AG04450 (cell line): ENCODE results near the gene CYRIA. TPM values are rescaled to one million over a fixed set of nuclear protein-coding genes. Genes with fewer than 3 reads are reported as not detected.
A peak's percentile ranks its signal among the peaks of the same experiment; 100 is the strongest.

ENCODE experiments used
- CTCF ChIA-PET: fragments of 300-600, 350-600 bp; formaldehyde crosslinking; extraction: SDS; loops from one replicate; lab custom pipeline; 2022; ENCODE audit warnings: antibody characterized with exemption, inconsistent platforms; lab: Charles Lee
- POLR2A ChIA-PET: fragments of 350-600 bp; formaldehyde crosslinking; extraction: SDS; loops from one replicate; lab custom pipeline; 2021; ENCODE audit warnings: antibody characterized with exemption, inconsistent platforms; lab: Yijun Ruan, JAX
- DNase-seq: peaks from one replicate; pipeline ENCODE4 v3.0.0-alpha.2; 2011; ENCODE audit warnings: low read depth, low spot score
- H3K27ac ChIP-seq: one replicate; pipeline ENCODE4 v1.5.1; 2012; ENCODE audit warnings: low read depth, low read length, control low read depth
- H3K27me3 ChIP-seq: one replicate; pipeline ENCODE4 v1.6.0; 2012; ENCODE audit warnings: low read length; ENCODE audit not compliant: control insufficient read depth, insufficient read depth
- H3K4me3 ChIP-seq: 2 replicates; pipeline ENCODE4 v1.5.1; 2011; ENCODE audit warnings: mild to moderate bottlenecking, low read depth, low read length, control low read depth
- H3K9me3 ChIP-seq: 2 replicates; pipeline ENCODE4 v1.5.1; 2012; ENCODE audit warnings: low read length; ENCODE audit not compliant: control insufficient read depth, insufficient read depth
- polyA plus RNA-seq: library from polyadenylated mRNA; depleted of rRNA; stranded (reverse); fragments of >200 nt; gene quantifications from 2 replicates; pipeline ENCODE4 v1.2.3, GENCODE V29; 2011
- TF ChIP-seq, protein P1 (sequence below): IDR thresholded peaks from 2 replicates; pipeline ENCODE4 v1.5.1; 2011; ENCODE audit warnings: low read depth, low read length, control low read depth, inconsistent platforms

The CYRIA gene
- polyA plus RNA-seq, 1 experiment, result 3.7 TPM

GRCh38 chr2:16664052-16664731 lies 1.4 kb downstream of the CYRIA start:
- DNase-seq, result peak; percentile 71
- Histone ChIP-seq H3K9me3 (no peaks in the 10 kb centered on the region), H3K27me3 (peaks cover 13% of the 10 kb centered on the region), H3K27ac (no peak overlapping the region), H3K4me3 (peak overlapping the region; percentile 61)
- POLR2A ChIA-PET, result no interaction called here
- CTCF ChIA-PET, result interaction anchor here (1.3 to 3.0 kb wide), 2 partner anchors 50 to 93 kb away, joined by 3 to 7 read pairs; no protein-coding TSS in a partner anchor
- TF ChIP-seq, protein P1, sequence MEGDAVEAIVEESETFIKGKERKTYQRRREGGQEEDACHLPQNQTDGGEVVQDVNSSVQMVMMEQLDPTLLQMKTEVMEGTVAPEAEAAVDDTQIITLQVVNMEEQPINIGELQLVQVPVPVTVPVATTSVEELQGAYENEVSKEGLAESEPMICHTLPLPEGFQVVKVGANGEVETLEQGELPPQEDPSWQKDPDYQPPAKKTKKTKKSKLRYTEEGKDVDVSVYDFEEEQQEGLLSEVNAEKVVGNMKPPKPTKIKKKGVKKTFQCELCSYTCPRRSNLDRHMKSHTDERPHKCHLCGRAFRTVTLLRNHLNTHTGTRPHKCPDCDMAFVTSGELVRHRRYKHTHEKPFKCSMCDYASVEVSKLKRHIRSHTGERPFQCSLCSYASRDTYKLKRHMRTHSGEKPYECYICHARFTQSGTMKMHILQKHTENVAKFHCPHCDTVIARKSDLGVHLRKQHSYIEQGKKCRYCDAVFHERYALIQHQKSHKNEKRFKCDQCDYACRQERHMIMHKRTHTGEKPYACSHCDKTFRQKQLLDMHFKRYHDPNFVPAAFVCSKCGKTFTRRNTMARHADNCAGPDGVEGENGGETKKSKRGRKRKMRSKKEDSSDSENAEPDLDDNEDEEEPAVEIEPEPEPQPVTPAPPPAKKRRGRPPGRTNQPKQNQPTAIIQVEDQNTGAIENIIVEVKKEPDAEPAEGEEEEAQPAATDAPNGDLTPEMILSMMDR, result no peak

DNA sequence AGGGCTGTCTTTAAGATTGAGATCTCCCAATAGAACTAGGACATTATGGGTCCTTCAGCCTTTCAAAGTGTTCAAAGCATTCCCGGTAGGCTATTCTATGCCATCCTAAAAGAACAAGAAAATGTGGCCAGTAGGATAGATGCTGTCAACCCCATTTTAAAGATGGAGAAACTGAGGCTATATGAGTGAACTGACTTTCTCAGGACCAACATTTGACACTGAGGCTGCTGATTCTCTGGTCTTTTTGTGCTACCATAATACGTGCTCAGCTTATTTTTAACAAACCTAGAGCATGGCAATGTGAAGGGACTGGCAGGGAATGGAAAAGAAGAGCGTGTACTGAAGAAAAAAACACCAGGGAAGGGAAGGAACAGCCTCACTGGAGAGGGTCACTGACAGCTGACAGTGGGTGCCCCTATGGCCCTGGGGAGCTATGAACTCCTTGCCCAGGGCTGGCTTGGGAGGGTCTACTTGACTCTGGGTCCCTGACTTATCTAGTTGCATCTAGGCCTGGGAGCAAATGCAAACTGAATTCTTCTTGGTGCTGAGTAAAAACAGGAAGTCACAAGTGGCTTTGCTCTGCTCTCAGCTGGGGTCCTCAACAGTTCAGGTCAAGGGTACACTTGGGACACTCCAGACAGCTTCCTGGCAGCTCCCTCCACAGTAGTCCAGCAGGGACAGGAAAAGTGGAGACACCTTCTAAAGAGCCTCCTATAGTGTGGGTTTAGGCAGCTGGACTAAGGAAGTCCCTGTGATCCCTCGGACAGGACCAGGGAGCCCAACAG lies 2.3 kb downstream of the CYRIA start:
- Histone ChIP-seq H3K4me3 (no peak overlapping the region), H3K27me3 (peaks cover 13% of the 10 kb centered on the region), H3K27ac (no peak overlapping the region), H3K9me3 (no peaks in the 10 kb centered on the region)
- TF ChIP-seq, protein P1, result no peak
- ChIA-PET CTCF (interaction anchor here (1.8 to 3.0 kb wide), 2 partner anchors 54 to 94 kb away, joined by 7 to 8 read pairs; no protein-coding TSS in a partner anchor), POLR2A (no interaction called here)
- DNase-seq, result no peak

- TF ChIP-seq, protein P1, result no peak
- ChIA-PET CTCF (interaction anchor here (1.8 kb wide), 1 partner anchor 53 kb away, joined by 8 read pairs; no protein-coding TSS in a partner anchor), POLR2A (no interaction called here)
- no peak for DNase-seq
- Histone ChIP-seq H3K27me3 (peaks cover 13% of the 10 kb centered on the region), H3K27ac (no peak overlapping the region), H3K9me3 (no peaks in the 10 kb centered on the region), H3K4me3 (no peak overlapping the region)
Observed at GRCh38 chr2:16661936-16662839, 3.4 kb downstream of the CYRIA start.

- H3K9me3 ChIP-seq, result no peaks in the 10 kb centered on the region
- H3K4me3 ChIP-seq, result no peak overlapping the region
- ChIA-PET POLR2A (no interaction called here), CTCF (no interaction called here)
- H3K27ac ChIP-seq, result no peak overlapping the region
- peaks cover 11% of the 10 kb centered on the region for H3K27me3 ChIP-seq
- no peak for DNase-seq
- TF ChIP-seq, protein P1, result no peak
Observed at GRCh38 chr2:16661526-16661925, 4.1 kb downstream of the CYRIA start.
